Activated T-cell treated with anti-CD3 and anti-CD28 coated beads, Interleukin-2, amount 50 U/mL, for 72 hours (primary cell): ENCODE data around the gene WIPF2. TPM values are rescaled to one million over a fixed set of nuclear protein-coding genes. Genes with fewer than 3 reads are reported as not detected.
"Not testable (repeated sequence)": the region's sequence is repeated elsewhere in the genome, so short reads cannot be mapped to it uniquely, and the experiment has no call there.

ENCODE experiments used
- ATAC-seq, 2 donors: fragments of 150-1000 bp; cut with Tn5 transposase; replicated peaks in 1 of 2; 2 replicates each; pipeline ENCODE4 v1.10.0; 2021; ENCODE audit warnings: moderate library complexity in 2 of 2, mild to moderate bottlenecking in 1 of 2
- DNase-seq, 2 donors: peaks; one replicate each; pipeline ENCODE4 v3.0.0; 2021 to 2022; ENCODE audit warnings: mixed read lengths in 1 of 2
- H3K27ac Mint-ChIP-seq: one replicate; pipeline ENCODE4 v1.8.0; 2022; ENCODE audit warnings: mild to moderate bottlenecking, moderate library complexity, mixed read lengths
- H3K27me3 Mint-ChIP-seq: one replicate; pipeline ENCODE4 v1.8.0; 2022; ENCODE audit warnings: low read depth, mixed read lengths
- H3K36me3 Mint-ChIP-seq, 2 donors: one replicate each; pipeline ENCODE4 v1.8.0; 2022; ENCODE audit warnings: mixed read lengths in 2 of 2, mild to moderate bottlenecking in 1 of 2; ENCODE audit not compliant: insufficient read depth in 2 of 2
- H3K4me1 Mint-ChIP-seq: one replicate; pipeline ENCODE4 v1.8.0; 2022; ENCODE audit warnings: low read depth, mixed read lengths
- H3K4me3 Mint-ChIP-seq, 2 donors: one replicate each; pipeline ENCODE4 v1.8.0; 2022; ENCODE audit warnings: mild to moderate bottlenecking in 2 of 2, mixed read lengths in 2 of 2, moderate library complexity in 2 of 2
- H3K9me3 Mint-ChIP-seq, 2 donors: one replicate each; pipeline ENCODE4 v1.8.0; 2022; ENCODE audit warnings: mixed read lengths in 2 of 2
- total RNA-seq, 2 donors: library from RNA; stranded (reverse); gene quantifications; one replicate each; pipeline ENCODE4 v1.2.3, GENCODE V29; 2022

WIPF2 gene
- total RNA-seq, 2 donors from 2014 or later: 31.5 to 35.5 TPM

DNA sequence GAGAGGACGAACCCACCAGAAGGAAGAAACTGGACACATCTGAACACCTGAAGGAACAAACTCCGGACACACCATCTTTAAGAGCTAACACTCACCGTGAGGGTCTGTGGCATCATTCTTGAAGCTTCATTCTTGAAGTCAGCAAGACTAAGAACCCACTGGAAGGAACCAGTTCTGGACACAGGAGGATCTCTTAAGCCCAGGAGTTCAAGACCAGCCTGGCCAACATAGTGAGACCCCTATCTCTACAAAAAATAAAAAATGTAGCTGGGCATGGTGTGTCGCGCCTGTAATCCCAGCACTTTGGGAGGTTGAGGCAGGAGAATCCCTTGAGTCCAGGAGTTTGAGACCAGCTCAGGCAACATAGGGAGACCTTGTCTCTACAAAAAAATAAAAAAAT is 20.5 kb upstream of the WIPF2 start:
- no peak for DNase-seq
- ATAC-seq: no peak
- H3K9me3 Mint-ChIP-seq: no peaks in the 10 kb centered on the region
- H3K36me3 Mint-ChIP-seq: no peaks in the 10 kb centered on the region
- H3K27me3 Mint-ChIP-seq: no peaks in the 10 kb centered on the region
- peak overlapping the region; percentile 55 to 59 for H3K4me3 Mint-ChIP-seq
- H3K4me1 Mint-ChIP-seq: peaks cover 12% of the 10 kb centered on the region
- H3K27ac Mint-ChIP-seq: no peak overlapping the region

DNA sequence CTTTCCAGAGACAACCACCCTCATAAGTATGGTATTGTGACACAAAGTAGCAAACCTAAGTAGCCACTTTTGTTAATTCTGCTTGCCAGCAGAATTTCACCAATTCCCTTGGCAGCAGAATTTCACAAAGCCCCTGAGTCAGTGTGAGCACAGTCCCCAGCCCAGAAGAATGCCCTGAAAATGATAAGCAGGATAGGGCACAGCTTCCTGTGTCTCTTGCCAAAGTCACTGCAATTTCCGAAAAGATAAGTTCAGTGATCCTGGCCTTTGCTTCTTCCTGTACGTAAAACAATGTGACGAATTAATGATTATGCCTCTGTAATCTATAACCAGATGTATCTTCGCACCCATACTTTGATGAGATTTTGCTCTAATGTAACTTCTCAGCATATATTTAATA is 16.0 kb upstream of the WIPF2 start:
- DNase-seq (no peak), ATAC-seq (no peak)
- H3K9me3 Mint-ChIP-seq: no peaks in the 10 kb centered on the region
- H3K4me3 Mint-ChIP-seq: no peak overlapping the region
- H3K27me3 Mint-ChIP-seq: no peaks in the 10 kb centered on the region
- no peaks in the 10 kb centered on the region for H3K36me3 Mint-ChIP-seq
- no peak overlapping the region for H3K27ac Mint-ChIP-seq
- H3K4me1 Mint-ChIP-seq: peaks cover 7% of the 10 kb centered on the region

- not testable (repeated sequence) for DNase-seq
Observed at GRCh38 chr17:40206193-40206592, 12.9 kb upstream of the WIPF2 start.

DNA sequence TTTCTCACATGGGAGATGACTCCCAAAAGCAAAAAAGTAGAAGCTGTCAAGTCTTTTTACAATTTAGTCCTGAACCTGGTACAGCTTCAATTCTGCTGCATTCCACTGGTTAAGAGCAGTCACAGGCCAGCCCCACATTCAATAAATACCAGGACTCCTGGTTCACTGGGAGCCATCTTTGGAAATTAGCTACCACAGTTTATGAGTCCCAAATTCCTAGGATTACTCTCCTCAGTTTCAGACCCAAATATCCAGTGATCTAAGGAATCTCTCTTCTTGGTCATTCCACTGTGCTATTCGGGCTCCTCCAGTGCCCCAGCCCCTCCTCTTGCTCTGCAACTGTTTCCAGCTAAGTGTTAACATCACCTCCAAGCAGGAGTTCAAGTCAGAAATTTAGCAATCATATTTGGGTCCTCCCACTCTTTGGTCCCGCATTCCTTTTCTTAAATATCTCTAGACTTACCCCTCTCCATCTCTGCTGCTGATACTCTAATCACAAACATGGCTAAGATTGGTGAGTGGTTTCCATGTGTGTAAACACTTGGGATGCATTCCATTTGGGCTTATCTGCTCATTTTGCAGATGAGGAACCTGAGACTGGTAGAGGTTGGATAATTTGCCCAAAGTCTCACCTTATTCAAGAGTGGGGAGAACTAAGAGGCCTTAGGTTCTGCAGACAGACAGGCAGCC is 9.6 kb upstream of the WIPF2 start:
- no peaks in the 10 kb centered on the region for H3K27me3 Mint-ChIP-seq
- no peak overlapping the region for H3K4me3 Mint-ChIP-seq
- DNase-seq: no peak
- H3K27ac Mint-ChIP-seq: no peak overlapping the region
- H3K4me1 Mint-ChIP-seq: no peaks in the 10 kb centered on the region
- no peaks in the 10 kb centered on the region for H3K36me3 Mint-ChIP-seq
- no peaks in the 10 kb centered on the region for H3K9me3 Mint-ChIP-seq
- no peak for ATAC-seq

More at GRCh38 chr17:40206193-40206592, 12.9 kb upstream of the WIPF2 start:
- not testable (repeated sequence) for H3K27ac Mint-ChIP-seq, H3K9me3 Mint-ChIP-seq, H3K36me3 Mint-ChIP-seq, H3K4me3 Mint-ChIP-seq, H3K27me3 Mint-ChIP-seq, H3K4me1 Mint-ChIP-seq, ATAC-seq

- H3K27ac Mint-ChIP-seq: not testable (repeated sequence)
Observed at GRCh38 chr17:40213914-40214313, 5.2 kb upstream of the WIPF2 start.

DNA sequence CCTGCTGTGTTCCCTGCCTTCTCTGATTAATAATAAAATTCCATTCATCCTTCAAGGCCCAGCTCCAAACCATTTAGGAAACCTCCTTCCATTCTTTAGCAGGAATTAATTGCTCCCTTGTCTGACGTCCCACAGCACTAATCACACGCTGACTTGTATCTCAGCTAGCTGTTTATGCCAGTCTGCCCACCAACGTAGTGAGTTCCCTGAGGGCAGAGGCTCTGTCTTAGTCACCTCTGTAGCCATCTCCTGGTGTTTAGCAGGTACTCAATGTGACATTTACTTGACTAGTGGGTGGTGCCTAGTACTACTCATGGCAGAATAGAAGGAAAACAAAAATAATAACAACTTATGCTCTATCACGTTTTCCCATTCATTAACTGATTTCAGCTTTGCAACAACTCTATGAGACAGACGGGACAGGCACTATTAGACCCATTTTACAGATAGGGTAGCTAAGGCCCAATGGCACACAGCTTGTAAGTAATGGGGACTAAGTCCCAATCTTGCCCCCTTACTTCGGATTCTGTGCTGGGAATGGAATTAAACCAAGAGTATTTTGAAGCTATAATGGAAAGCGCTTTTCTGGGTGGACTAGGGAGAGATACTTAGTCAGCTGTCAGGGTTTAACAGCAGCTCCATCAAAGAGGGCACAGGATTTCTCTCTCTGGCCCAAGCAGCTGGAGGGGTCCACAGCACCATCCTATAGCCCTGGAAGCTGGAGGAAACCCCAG is 931 bp upstream of the WIPF2 start:
- Mint-ChIP-seq H3K4me1 (peaks cover 34% of the 10 kb centered on the region), H3K27me3 (no peaks in the 10 kb centered on the region), H3K4me3 (peak overlapping the region; percentile 90 to 96), H3K9me3 (no peaks in the 10 kb centered on the region), H3K36me3 (peaks cover 3 to 4% of the 10 kb centered on the region in 2 donors), H3K27ac (peak overlapping the region; percentile 94)
- DNase-seq (peak; percentile 7 to 14), ATAC-seq (peak; percentile 21 to 22)

More at GRCh38 chr17:40213914-40214313, 5.2 kb upstream of the WIPF2 start:
- DNase-seq, H3K4me3 Mint-ChIP-seq, H3K9me3 Mint-ChIP-seq, H3K36me3 Mint-ChIP-seq, ATAC-seq, H3K27me3 Mint-ChIP-seq: not testable (repeated sequence)
- H3K4me1 Mint-ChIP-seq: peaks cover 15% of the 10 kb centered on the region

GRCh38 chr17:40219594-40220338 is 662 bp downstream of the WIPF2 start:
- Mint-ChIP-seq H3K4me1 (peaks cover 43% of the 10 kb centered on the region), H3K27me3 (no peaks in the 10 kb centered on the region), H3K9me3 (no peaks in the 10 kb centered on the region), H3K36me3 (peaks cover 3 to 8% of the 10 kb centered on the region in 2 donors), H3K27ac (peak overlapping the region; percentile 85), H3K4me3 (peak overlapping the region; percentile 86 to 96)
- ATAC-seq (peak in 1 of 2 donors; percentile 4), DNase-seq (peak; percentile 29 to 34)

DNA sequence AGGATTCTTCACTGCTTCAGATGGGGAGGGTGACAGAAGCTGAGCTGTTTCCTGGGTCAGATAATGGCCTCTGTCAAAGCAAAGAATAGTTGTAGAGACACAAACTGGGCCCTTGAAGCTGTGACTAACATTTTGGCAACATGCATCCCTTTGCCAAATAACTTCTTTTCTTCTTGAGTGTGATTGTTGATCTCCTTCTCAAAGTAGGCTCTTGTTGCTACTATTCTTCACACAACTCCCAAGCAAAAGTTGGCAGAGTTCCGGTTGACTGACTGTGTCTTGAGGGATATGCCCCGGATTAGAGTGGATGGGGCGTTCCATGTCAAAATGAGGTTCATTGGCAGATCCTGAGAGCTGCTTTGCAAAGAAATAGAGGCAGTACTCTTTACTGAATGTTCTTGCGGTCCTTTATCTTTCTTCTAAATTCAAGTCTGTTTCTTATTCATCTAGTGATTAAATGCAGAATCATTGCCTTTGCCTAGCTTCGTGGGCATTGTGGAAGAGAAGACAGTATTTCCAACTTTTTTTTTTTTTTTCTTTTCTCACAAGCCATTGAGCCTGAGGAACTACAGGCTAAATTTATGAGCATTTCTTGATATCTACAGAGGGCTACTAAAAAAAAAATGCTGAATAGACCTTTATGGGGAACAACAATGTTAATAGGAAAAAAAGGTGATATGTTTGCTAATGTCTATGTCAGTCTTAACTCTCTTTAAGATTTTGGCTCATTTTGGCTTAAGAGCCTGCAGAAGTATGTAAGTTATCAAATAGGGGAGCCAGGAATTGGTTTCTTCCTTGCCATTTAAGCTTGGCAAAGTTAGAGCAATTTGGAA is 5.8 kb downstream of the WIPF2 start:
- no peak overlapping the region for H3K27ac Mint-ChIP-seq

DNA sequence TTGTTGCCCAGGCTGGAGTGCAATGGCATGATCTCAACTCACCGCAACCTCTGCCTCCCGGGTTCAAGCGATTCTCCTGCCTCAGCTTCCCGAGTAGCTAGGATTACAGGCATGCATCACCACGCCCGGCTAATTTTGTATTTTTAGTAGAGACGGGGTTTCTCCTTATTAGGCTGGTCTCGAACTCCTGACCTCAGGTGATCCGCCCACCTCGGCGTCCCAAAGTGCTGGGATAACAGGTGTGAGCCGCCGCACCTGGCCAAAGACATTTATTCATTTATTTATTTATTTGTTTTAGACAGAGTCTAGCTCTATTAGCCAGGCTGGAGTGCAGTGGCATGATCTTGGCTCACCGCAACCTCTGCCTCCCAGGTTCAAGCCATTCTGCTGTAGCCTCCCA is 10.0 kb downstream of the WIPF2 start:
- H3K27me3 Mint-ChIP-seq, H3K4me3 Mint-ChIP-seq, H3K27ac Mint-ChIP-seq, DNase-seq, ATAC-seq, H3K9me3 Mint-ChIP-seq: not testable (repeated sequence)
- H3K36me3 Mint-ChIP-seq: peaks cover 5 to 12% of the 10 kb centered on the region in 2 donors
- H3K4me1 Mint-ChIP-seq: peaks cover 10% of the 10 kb centered on the region

More for the DNA sequence above, 5.8 kb downstream of the WIPF2 start:
- Mint-ChIP-seq H3K27me3 (no peaks in the 10 kb centered on the region), H3K4me3 (no peak overlapping the region), H3K36me3 (peaks cover 2 to 7% of the 10 kb centered on the region in 2 donors), H3K4me1 (peaks cover 28% of the 10 kb centered on the region), H3K9me3 (no peaks in the 10 kb centered on the region)
- no peak for DNase-seq
- ATAC-seq: no peak

DNA sequence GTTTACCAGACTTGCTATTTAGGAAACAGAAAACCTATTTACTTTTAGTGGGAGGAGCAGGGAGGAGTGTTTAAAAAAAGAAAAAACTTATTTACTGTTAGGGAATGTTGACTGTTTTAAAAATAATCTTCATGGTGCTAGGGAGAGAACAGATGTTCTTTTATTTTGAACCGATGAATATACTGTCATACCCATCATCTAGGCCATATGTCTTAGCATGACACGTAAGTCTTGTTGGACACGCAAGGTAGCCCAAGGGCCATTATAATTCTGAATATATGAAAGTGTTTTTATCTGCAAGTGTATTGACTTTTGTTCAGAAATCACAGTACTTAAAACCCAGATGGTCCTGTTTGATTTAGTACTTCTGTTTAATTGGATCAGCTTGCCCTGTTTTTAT is 11.6 kb downstream of the WIPF2 start:
- ATAC-seq: no peak
- Mint-ChIP-seq H3K4me3 (no peak overlapping the region), H3K9me3 (no peaks in the 10 kb centered on the region), H3K36me3 (peaks cover 5 to 9% of the 10 kb centered on the region in 2 donors), H3K27me3 (no peaks in the 10 kb centered on the region), H3K4me1 (no peaks in the 10 kb centered on the region), H3K27ac (peak overlapping the region; percentile 63)
- DNase-seq: no peak

GRCh38 chr17:40231928-40232327 is 12.8 kb downstream of the WIPF2 start:
- H3K9me3 Mint-ChIP-seq, H3K27ac Mint-ChIP-seq, H3K4me1 Mint-ChIP-seq, DNase-seq, H3K4me3 Mint-ChIP-seq, H3K36me3 Mint-ChIP-seq, ATAC-seq, H3K27me3 Mint-ChIP-seq: not testable (repeated sequence)

GRCh38 chr17:40241252-40241834 is 22.2 kb downstream of the WIPF2 start:
- peaks cover 0 to 2% of the 10 kb centered on the region in 2 donors for H3K36me3 Mint-ChIP-seq
- no peaks in the 10 kb centered on the region for H3K27me3 Mint-ChIP-seq
- H3K4me3 Mint-ChIP-seq: no peak overlapping the region
- ATAC-seq: no peak
- no peaks in the 10 kb centered on the region for H3K9me3 Mint-ChIP-seq
- H3K27ac Mint-ChIP-seq: peak overlapping the region; percentile 1
- DNase-seq: no peak
- peaks cover 11% of the 10 kb centered on the region for H3K4me1 Mint-ChIP-seq
